Coronary artery (tissue), 2 donors: Measurements from ENCODE around the gene ADAD2.

Experiments used
- DNase-seq: peaks from one replicate; pipeline ENCODE4 v3.0.0-alpha.2; 2017; ENCODE audit warnings: low spot score
- H3K27ac ChIP-seq, 2 donors: fragments of 200-600 bp; sonication (generic); one replicate each; pipeline ENCODE4 v1.5.1; 2016 to 2019
- H3K4me3 ChIP-seq: fragments of 200-600 bp; sonication (generic); 2 replicates; pipeline ENCODE4 v1.5.1; 2016; ENCODE audit warnings: mild to moderate bottlenecking, moderate library complexity
- CTCF ChIP-seq: fragments of 200-600 bp; sonication (generic); IDR thresholded peaks from one replicate; pipeline ENCODE4 v1.5.1; 2019; ENCODE audit warnings: antibody characterized with exemption

The ADAD2 gene

GRCh38 chr16:84190731-84191388 lies at the start of gene ADAD2:
ADAD2 (plus strand) TSS chr16:84191157; CDS start chr16:84191231, 74 bp downstream.
- no peak for TF ChIP-seq CTCF
- H3K4me3 ChIP-seq: no peak within 1 kb of the TSS
- no peak within 1 kb of the TSS for H3K27ac ChIP-seq
- no peak for DNase-seq

GRCh38 chr16:84143081-84143480 lies 47.9 kb upstream of the ADAD2 start:
- DNase-seq: no peak
- H3K27ac ChIP-seq: no peak overlapping the region
- TF ChIP-seq CTCF: no peak
- no peak overlapping the region for H3K4me3 ChIP-seq

DNA sequence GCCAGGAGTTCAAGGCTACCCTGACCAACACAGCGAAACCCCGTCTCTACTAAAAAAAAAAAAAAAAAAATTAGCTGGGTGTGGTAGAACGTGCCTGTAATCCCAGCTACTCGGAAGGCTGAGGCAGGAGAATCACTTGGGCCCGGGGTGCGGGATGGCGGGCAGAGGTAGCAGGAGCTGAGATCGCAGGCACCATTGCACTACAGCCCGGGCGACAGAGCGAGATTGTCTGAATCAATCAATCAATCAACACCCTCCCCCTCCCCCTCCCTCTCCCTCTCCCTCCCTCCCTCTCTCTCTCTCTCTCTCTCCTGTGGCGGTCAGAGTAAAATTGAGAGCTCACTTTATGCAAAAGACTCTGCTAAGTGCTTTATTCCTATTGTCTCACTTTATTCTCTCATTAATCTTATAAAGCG lies 47.2 kb upstream of the ADAD2 start:
- no peak overlapping the region for H3K27ac ChIP-seq
- TF ChIP-seq CTCF: no peak
- H3K4me3 ChIP-seq: peak overlapping the region; percentile 98
- no peak for DNase-seq

- Histone ChIP-seq H3K4me3 (peak overlapping the region; percentile 98), H3K27ac (peak overlapping the region; percentile 70 to 87)
- DNase-seq: no peak
- no peak for TF ChIP-seq CTCF
Measured at GRCh38 chr16:84144209-84144858, 46.6 kb upstream of the ADAD2 start.

GRCh38 chr16:84144859-84145639 lies 45.9 kb upstream of the ADAD2 start, which contains the start of the genes DNAAF1 and HSDL1:
DNAAF1 (plus strand) TSS chr16:84145308; CDS start chr16:84145441, 133 bp downstream.
HSDL1 (minus strand) TSS chr16:84145177; CDS start chr16:84131321, 13,856 bp downstream.
- peak within 1 kb of the TSS; percentile 70 to 87 for H3K27ac ChIP-seq
- H3K4me3 ChIP-seq: peak within 1 kb of the TSS; percentile 98
- no peak for TF ChIP-seq CTCF
- peak; percentile 90 for DNase-seq

DNA sequence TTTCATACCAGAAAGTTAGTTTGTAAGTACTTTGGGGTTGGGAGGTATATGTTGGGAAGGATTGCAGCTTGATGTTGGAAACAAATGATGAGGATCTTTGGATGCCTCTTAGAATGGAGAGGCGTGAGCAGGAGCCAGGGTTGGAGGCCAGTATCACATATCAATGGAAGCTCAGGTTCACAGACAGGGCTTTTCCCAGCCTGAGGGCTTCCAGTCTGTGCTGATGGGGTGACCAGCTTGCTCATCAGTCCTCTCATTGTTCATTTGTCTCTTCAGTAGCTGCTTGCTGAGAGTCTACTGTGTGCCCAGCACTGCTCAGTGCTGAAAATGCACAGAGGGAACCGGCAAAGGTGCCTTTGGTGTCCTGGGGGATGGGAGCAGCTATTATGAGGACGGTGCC lies 40.0 kb upstream of the ADAD2 start:
- TF ChIP-seq CTCF: no peak
- no peak for DNase-seq

More for the DNA sequence above, 40.0 kb upstream of the ADAD2 start:
- Histone ChIP-seq H3K4me3 (no peak overlapping the region), H3K27ac (no peak overlapping the region)
